PFSK-1 (cell line): Measurements from ENCODE around the gene VAV3.

Experiments used
- FOXP2 ChIP-seq: optimal IDR thresholded peaks from 2 replicates; pipeline ENCODE3; 2011; ENCODE audit warnings: borderline replicate concordance, control low read depth, inconsistent platforms; ENCODE audit not compliant: insufficient read depth; ENCODE audit errors: extremely low read length, extremely low read depth
- POLR2AphosphoS5 ChIP-seq: IDR thresholded peaks from 2 replicates; pipeline ENCODE4 v1.6.1; 2012; ENCODE audit warnings: low read depth, mild to moderate bottlenecking, control low read depth, low read length, moderate library complexity
- SIN3A ChIP-seq: IDR thresholded peaks from 2 replicates; pipeline ENCODE4 v1.6.1; 2012; ENCODE audit warnings: mild to moderate bottlenecking, low read length, moderate library complexity, borderline replicate concordance; ENCODE audit not compliant: insufficient read depth
- TAF1 ChIP-seq: IDR thresholded peaks from 2 replicates; pipeline ENCODE4 v1.6.1; 2012; ENCODE audit warnings: low read length, control low read depth, borderline replicate concordance; ENCODE audit not compliant: insufficient read depth
- TF ChIP-seq, protein P1 (sequence below), 2 experiments: IDR thresholded peaks; 2 replicates each; pipeline versions ENCODE4 v1.6.1 to v1.8.0; 2011 to 2012; ENCODE audit warnings: low read depth in 2 of 2, low read length in 2 of 2, control low read depth in 1 of 2, inconsistent platforms in 1 of 2, mild to moderate bottlenecking in 1 of 2, moderate library complexity in 1 of 2; ENCODE audit not compliant: insufficient read depth in 1 of 2

VAV3 gene

DNA sequence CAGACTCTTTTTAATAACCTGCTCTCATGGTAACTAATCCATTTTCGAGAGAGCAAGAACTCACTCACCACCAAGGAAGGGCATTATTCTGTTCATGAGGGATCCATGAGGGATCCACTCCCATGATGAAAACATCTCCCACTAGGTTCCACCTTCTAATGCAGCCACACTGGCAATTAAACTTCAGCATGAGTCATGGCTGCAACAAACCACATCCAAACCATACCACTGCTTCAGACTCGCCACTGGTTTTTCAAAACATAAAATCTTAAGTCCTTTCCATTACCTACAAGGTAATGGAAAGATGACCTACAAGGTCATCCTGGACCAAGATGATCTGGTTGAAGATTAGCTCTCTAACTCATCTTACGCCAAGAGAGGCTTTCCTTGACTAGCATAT lies 405.1 kb downstream of the VAV3 start:
- no peak for TF ChIP-seq POLR2AphosphoS5
- TF ChIP-seq FOXP2, result no peak
- TF ChIP-seq SIN3A, result no peak
- TF ChIP-seq, protein P1, sequence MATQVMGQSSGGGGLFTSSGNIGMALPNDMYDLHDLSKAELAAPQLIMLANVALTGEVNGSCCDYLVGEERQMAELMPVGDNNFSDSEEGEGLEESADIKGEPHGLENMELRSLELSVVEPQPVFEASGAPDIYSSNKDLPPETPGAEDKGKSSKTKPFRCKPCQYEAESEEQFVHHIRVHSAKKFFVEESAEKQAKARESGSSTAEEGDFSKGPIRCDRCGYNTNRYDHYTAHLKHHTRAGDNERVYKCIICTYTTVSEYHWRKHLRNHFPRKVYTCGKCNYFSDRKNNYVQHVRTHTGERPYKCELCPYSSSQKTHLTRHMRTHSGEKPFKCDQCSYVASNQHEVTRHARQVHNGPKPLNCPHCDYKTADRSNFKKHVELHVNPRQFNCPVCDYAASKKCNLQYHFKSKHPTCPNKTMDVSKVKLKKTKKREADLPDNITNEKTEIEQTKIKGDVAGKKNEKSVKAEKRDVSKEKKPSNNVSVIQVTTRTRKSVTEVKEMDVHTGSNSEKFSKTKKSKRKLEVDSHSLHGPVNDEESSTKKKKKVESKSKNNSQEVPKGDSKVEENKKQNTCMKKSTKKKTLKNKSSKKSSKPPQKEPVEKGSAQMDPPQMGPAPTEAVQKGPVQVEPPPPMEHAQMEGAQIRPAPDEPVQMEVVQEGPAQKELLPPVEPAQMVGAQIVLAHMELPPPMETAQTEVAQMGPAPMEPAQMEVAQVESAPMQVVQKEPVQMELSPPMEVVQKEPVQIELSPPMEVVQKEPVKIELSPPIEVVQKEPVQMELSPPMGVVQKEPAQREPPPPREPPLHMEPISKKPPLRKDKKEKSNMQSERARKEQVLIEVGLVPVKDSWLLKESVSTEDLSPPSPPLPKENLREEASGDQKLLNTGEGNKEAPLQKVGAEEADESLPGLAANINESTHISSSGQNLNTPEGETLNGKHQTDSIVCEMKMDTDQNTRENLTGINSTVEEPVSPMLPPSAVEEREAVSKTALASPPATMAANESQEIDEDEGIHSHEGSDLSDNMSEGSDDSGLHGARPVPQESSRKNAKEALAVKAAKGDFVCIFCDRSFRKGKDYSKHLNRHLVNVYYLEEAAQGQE (IDR thresholded peaks at IDR 0.05; ENCODE audit: insufficient read depth in 1 of 2, low read depth in 2 of 2, low read length in 2 of 2), result no peak
- TF ChIP-seq TAF1, result no peak

GRCh38 chr1:107557095-107557494 lies 407.9 kb downstream of the VAV3 start:
- TF ChIP-seq FOXP2 (no peak), POLR2AphosphoS5 (no peak), SIN3A (no peak), TAF1 (no peak)
- TF ChIP-seq, protein P1 (IDR thresholded peaks at IDR 0.05; ENCODE audit: insufficient read depth in 1 of 2, low read depth in 2 of 2, low read length in 2 of 2), result no peak

DNA sequence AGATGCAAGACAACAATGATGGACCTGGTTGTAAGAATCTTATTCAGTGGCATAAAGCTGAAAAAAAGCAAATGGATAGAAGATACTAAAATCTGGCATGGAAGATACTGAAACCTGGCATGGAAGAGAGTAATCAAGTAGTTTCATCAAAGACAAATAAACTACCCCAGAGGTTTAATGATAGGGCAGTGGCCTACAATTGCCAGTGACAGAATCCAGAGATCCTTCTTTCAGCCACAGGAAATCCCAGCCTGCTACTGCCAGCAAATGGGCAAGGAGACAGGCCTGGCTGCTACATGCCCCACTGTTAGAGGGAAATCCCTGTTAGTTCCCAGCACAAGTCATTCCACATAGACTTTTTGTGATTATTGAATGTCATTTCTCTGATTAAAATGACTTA lies 409.4 kb downstream of the VAV3 start:
- TF ChIP-seq SIN3A (no peak), FOXP2 (no peak), POLR2AphosphoS5 (no peak), TAF1 (no peak)
- TF ChIP-seq, protein P1 (IDR thresholded peaks at IDR 0.05; ENCODE audit: insufficient read depth in 1 of 2, low read depth in 2 of 2, low read length in 2 of 2), result no peak

DNA sequence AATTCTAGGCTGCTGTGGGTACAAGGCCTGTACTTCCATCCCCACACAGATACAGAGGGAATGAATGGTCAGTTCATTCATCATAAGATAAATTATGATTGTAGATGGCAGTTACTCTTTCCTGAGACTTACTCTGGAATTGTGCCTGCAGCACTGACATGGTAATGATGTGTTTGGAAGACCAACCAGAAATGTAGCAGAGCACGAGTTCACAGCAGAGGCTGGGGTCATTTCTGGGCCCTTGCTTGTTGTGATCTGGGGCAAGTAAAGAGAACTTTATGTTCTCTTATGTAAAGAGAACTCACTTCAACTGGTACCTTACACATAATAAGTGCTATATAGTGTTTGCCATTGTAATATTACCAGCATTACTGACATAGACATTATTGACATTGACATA lies 412.2 kb downstream of the VAV3 start:
- TF ChIP-seq SIN3A (no peak), POLR2AphosphoS5 (no peak), FOXP2 (no peak), TAF1 (no peak)
- TF ChIP-seq, protein P1 (IDR thresholded peaks at IDR 0.05; ENCODE audit: insufficient read depth in 1 of 2, low read depth in 2 of 2, low read length in 2 of 2), result no peak

DNA sequence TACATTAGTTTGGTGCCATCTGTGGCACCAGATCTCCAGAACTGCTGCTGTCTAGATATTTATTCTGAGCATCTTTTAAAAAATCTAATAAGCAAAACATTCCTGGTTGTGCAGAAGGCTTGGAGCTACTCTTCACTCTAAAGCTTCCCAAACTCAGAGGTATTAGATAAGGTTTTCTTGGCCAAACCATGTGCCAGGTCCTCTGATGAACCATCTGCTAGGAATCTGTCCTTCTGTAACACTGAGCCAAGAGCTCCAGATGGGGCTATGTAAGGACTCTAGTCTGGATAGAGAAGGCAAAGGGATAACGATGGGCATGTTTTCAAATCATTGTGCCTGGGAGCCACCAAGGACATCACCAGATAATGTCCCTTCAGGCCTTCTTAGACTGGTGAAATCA lies 413.5 kb downstream of the VAV3 start:
- TF ChIP-seq FOXP2, result no peak
- TF ChIP-seq, protein P1 (IDR thresholded peaks at IDR 0.05; ENCODE audit: insufficient read depth in 1 of 2, low read depth in 2 of 2, low read length in 2 of 2), result no peak
- TF ChIP-seq SIN3A, result no peak
- TF ChIP-seq TAF1, result no peak
- TF ChIP-seq POLR2AphosphoS5, result no peak
